Activated CD4-positive, alpha-beta T cell treated with anti-CD3 and anti-CD28 coated beads, Interleukin-2, amount 50 U/mL, for 16 hours (primary cell): ENCODE measurements around the gene PCDHGC4.

ENCODE experiments used
- DNase-seq: peaks from one replicate; pipeline ENCODE4 v3.0.0-alpha.2; 2020

The PCDHGC4 gene

GRCh38 chr5:141512911-141513626 lies 28.2 kb downstream of the PCDHGC4 start:
- peak; percentile 33 for DNase-seq

- peak; percentile 41 for DNase-seq
These were observed 28.9 kb downstream of the PCDHGC4 start for GRCh38 chr5:141513627-141514329.

GRCh38 chr5:141514330-141515133 lies 29.7 kb downstream of the PCDHGC4 start:
- no peak for DNase-seq

- no peak for DNase-seq
These were observed 30.3 kb downstream of the PCDHGC4 start for GRCh38 chr5:141515141-141515540.

GRCh38 chr5:141515946-141516671 lies 31.3 kb downstream of the PCDHGC4 start:
- no peak for DNase-seq

- no peak for DNase-seq
These were observed 31.8 kb downstream of the PCDHGC4 start for GRCh38 chr5:141516672-141517025.

GRCh38 chr5:141517312-141517711 lies 32.5 kb downstream of the PCDHGC4 start:
- no peak for DNase-seq

GRCh38 chr5:141517880-141518617 lies 33.2 kb downstream of the PCDHGC4 start:
- no peak for DNase-seq

GRCh38 chr5:141518618-141519015 lies 33.8 kb downstream of the PCDHGC4 start:
- no peak for DNase-seq

- no peak for DNase-seq
These were observed 35.1 kb downstream of the PCDHGC4 start for GRCh38 chr5:141519605-141520565.

GRCh38 chr5:141521244-141521781 lies 36.5 kb downstream of the PCDHGC4 start:
- DNase-seq: peak; percentile 60

GRCh38 chr5:141522301-141522700 lies 37.5 kb downstream of the PCDHGC4 start:
- no peak for DNase-seq

GRCh38 chr5:141523991-141524390 lies 39.2 kb downstream of the PCDHGC4 start:
- no peak for DNase-seq

GRCh38 chr5:141524604-141525597 lies 40.1 kb downstream of the PCDHGC4 start:
- DNase-seq: peak; percentile 44

GRCh38 chr5:141525653-141526052 lies 40.8 kb downstream of the PCDHGC4 start:
- DNase-seq: no peak

GRCh38 chr5:141527426-141527825 lies 42.6 kb downstream of the PCDHGC4 start:
- no peak for DNase-seq

- no peak for DNase-seq
These were observed 43.6 kb downstream of the PCDHGC4 start for GRCh38 chr5:141528291-141528984.

- no peak for DNase-seq
These were observed 44.2 kb downstream of the PCDHGC4 start for GRCh38 chr5:141529002-141529401.

- no peak for DNase-seq
These were observed 45.0 kb downstream of the PCDHGC4 start for GRCh38 chr5:141529873-141530272.
